GM03348 (cell line): Measurements from ENCODE around the gene ZNF326.
A peak's percentile ranks its signal among the peaks of the same experiment; 100 is the strongest.

ENCODE experiments used
- DNase-seq: peaks from one replicate; pipeline ENCODE4 v3.0.0; 2012; ENCODE audit warnings: low spot score

Gene ZNF326

GRCh38 chr1:89994805-89995597, at the start of gene ZNF326:
TSS of gene ZNF326 (plus strand) at chr1:89995110. CDS start at chr1:89995258, 148 bp downstream.
- peak; percentile 100 for DNase-seq

GRCh38 chr1:89945852-89946476, 48.9 kb upstream of the ZNF326 start:
- no peak for DNase-seq

GRCh38 chr1:89946532-89946931, 48.4 kb upstream of the ZNF326 start:
- DNase-seq, result no peak

- no peak for DNase-seq
These were observed 46.1 kb upstream of the ZNF326 start for GRCh38 chr1:89948722-89949345.

GRCh38 chr1:89949991-89950624, 44.8 kb upstream of the ZNF326 start:
- no peak for DNase-seq

- no peak for DNase-seq
These were observed 44.2 kb upstream of the ZNF326 start for GRCh38 chr1:89950703-89951102.

GRCh38 chr1:89951766-89952604, 42.9 kb upstream of the ZNF326 start:
- DNase-seq, result peak; percentile 32

- no peak for DNase-seq
These were observed 42.2 kb upstream of the ZNF326 start for GRCh38 chr1:89952605-89953130.

GRCh38 chr1:89953131-89953626, 41.7 kb upstream of the ZNF326 start:
- peak; percentile 77 for DNase-seq

- no peak for DNase-seq
These were observed 41.0 kb upstream of the ZNF326 start for GRCh38 chr1:89953929-89954328.

GRCh38 chr1:89954401-89954800, 40.5 kb upstream of the ZNF326 start:
- no peak for DNase-seq

- DNase-seq, result no peak
These were observed 39.4 kb upstream of the ZNF326 start for GRCh38 chr1:89955311-89956205.

- DNase-seq, result no peak
These were observed 37.8 kb upstream of the ZNF326 start for GRCh38 chr1:89957107-89957506.

GRCh38 chr1:89958851-89959654, 35.9 kb upstream of the ZNF326 start:
- no peak for DNase-seq

- no peak for DNase-seq
These were observed 35.2 kb upstream of the ZNF326 start for GRCh38 chr1:89959719-89960118.

GRCh38 chr1:89962024-89962741, 32.7 kb upstream of the ZNF326 start:
- peak; percentile 13 for DNase-seq

- no peak for DNase-seq
These were observed 32.2 kb upstream of the ZNF326 start for GRCh38 chr1:89962742-89963075.

- DNase-seq, result no peak
These were observed 29.6 kb upstream of the ZNF326 start for GRCh38 chr1:89965193-89965768.
